GM19099 (cell line): ENCODE results near the gene KIFC3.

Experiments used
- POLR2A ChIP-seq: IDR thresholded peaks from 3 replicates; pipeline ENCODE4 v1.6.1; 2011; ENCODE audit warnings: low read depth; ENCODE audit not compliant: insufficient read length; ENCODE audit errors: extremely low read depth

Gene KIFC3

DNA sequence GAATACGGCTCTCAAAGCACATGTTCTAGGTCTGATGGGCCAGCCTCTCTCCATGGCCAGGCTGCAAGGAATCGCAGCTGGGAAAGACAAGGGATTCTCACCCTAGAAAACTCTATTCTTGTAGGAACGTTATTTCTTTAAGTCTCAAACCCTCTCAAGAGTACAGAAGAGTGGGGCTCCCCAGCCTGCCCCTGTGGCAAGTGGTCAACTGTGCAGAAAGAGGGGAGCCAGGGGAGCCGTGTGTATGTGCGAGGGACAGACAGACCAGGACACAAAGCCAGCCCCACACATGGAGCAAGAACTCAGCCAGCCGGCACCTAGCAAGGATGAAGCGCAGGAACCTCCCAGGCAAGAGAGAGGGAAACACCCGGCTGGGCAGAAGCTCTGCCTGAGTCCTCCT lies 16.4 kb downstream of the KIFC3 start:
- no peak for TF ChIP-seq POLR2A

DNA sequence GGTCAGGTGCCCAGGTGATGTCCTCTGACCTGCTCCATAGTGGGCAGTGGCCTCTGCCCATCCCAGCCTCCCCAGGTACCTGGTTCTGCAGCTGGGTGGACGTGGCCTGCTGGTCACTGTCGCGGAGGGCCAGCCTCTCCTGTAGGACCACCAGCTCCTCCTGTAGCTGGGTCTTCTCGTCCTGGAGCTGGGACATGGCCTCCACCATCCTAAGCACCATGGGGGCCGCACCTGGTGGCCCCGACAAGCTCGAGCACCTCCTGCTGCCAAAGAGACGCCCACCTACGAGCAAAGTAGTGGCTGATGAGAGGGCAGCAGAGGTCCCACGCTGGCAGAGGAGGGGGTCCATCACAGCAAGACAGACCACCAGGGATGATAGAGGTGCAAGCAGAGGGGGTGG lies 16.9 kb downstream of the KIFC3 start:
- TF ChIP-seq POLR2A: no peak

DNA sequence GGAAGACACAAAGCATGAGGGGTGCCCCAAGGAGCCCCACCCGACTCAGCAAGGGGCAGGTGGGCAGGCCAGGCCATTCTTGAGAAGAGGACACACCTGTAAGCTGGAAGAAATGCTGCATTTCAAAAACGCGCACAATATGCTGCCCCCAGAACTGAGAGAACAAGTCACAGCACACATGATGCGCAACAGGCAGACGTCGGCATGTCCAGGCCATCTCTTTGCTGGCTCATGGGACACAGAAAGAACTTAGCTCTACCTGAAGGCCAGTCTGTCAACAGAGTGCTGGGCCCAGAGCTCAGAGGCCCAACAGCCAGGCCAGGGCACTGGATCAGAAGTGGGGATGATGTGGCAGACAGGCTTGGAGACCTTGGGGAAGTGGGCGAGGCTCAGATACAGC lies 18.0 kb downstream of the KIFC3 start:
- no peak for TF ChIP-seq POLR2A

- TF ChIP-seq POLR2A: no peak
Measured at GRCh38 chr16:57783883-57784282, 18.4 kb downstream of the KIFC3 start.

DNA sequence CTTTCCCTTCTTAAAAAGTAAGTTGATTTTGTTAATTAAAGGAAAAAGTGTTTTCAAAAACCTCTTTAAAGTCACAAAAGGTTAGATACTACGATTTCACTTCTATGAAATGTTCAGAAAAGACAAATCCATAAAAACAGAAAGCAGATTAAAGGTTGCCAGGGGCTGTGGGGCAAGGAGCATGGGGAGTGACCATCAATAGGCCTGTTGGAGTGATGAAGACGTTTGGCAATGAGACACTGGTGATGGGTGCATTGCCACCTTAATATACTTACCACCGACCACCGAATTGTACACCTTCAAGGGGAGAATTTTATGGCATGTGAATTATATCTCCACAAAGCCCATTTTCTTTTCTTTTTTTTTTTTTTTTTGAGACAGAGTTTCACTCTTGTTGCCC lies 19.2 kb downstream of the KIFC3 start:
- TF ChIP-seq POLR2A: no peak

GRCh38 chr16:57781741-57782606 lies 20.3 kb downstream of the KIFC3 start:
- TF ChIP-seq POLR2A: no peak

GRCh38 chr16:57781349-57781740 lies 20.9 kb downstream of the KIFC3 start:
- TF ChIP-seq POLR2A: no peak

GRCh38 chr16:57778658-57779057 lies 23.6 kb downstream of the KIFC3 start:
- no peak for TF ChIP-seq POLR2A

- TF ChIP-seq POLR2A: no peak
Measured at GRCh38 chr16:57775661-57776469, 26.4 kb downstream of the KIFC3 start.

- TF ChIP-seq POLR2A: no peak
Measured at GRCh38 chr16:57774705-57775285, 27.5 kb downstream of the KIFC3 start.

DNA sequence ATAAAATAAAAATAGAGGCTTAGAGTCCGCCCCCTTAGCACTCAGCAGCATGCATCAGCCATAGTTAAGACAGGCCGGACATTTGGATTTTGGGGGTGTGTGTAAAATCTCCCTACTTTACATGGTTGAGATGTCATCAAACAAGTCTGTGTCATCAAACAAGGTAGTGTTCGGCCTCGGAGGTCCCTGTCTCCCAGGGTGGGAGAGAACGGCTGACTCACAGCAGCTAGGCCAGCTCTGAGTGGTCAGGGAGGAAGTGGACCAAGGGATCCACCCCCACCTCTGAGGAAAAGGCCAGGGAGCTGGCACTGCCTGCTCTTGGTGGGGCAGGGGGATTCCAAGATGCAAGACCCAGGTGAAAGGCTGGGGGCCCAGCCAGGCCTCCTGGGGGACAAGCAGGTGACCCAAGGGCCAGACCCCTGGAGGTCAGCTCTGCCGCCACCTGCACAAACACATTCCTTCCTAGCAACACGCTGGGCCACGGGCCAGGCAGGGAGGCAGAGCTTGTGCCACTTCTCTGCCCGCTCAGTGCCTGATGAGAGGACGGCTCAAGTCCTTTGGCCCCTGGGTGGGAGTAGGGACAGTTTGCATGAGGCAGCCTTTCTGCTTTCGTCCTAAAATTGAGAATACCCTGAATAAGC lies 28.5 kb downstream of the KIFC3 start:
- no peak for TF ChIP-seq POLR2A

DNA sequence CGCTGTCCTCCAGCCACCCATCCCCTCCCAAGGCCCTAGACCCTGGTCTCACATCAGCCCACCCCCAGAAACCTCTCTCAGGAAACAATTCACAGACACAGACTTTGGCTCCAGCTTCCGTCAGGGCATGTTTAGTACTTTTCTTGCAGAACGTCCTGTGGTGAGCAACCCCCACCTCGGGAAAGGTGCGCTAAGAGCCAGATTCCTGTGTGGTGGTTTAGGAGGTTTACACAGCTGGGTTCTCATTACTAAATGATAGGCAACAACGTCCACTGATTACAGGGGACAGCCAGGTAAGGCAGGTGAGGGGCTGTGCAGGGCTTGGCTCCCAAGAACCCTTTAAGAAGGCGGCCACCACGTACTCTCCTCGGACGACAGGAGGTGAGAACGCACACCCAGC lies 29.3 kb downstream of the KIFC3 start:
- no peak for TF ChIP-seq POLR2A

- TF ChIP-seq POLR2A: no peak
Measured at GRCh38 chr16:57771141-57771785, 31.0 kb downstream of the KIFC3 start.

DNA sequence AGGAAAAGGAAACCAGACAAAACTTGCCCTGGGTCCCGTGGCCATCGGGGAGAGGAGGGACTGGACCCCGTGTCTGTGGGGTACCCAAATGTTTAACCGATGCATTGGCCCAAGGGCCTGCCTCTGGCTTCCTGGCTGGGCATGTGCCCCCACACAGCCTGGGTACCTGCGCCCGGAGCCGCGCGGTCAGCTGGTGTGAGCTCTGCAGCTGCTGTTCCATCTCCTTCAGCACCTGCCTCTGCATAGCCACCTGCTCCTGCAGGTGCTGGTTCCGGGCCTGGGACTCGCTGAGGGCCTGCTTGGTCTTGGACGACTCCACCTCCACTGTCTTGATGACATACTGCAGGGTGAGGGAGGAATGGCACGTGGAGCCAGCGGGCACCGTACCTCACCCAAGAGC lies 31.9 kb downstream of the KIFC3 start:
- TF ChIP-seq POLR2A: no peak
